ENCODE results near the gene RAP1GAP2. TPM values are rescaled to one million over a fixed set of nuclear protein-coding genes. Genes with fewer than 3 reads are reported as not detected.

RAP1GAP2 gene
- total RNA-seq, 1 experiment from 2014 or later, result 72.8 TPM

GRCh38 chr17:2949469-2950044, 153.3 kb downstream of the RAP1GAP2 start:
- Mint-ChIP-seq H3K9me3 (no peaks in the 10 kb centered on the region), H3K4me3 (no peak overlapping the region), H3K36me3 (no peaks in the 10 kb centered on the region), H3K27me3 (ENCODE audit: low read depth) (no peaks in the 10 kb centered on the region), H3K27ac (no peak overlapping the region), H3K4me1 (peaks cover 2% of the 10 kb centered on the region; the same call in 1 of the 2 replicates)
- ChIA-PET POLR2A (no interaction called here), CTCF (interaction anchor here (0.6 kb wide), 1 partner anchor 96 kb away, joined by 3 read pairs; no protein-coding TSS in a partner anchor)
- ATAC-seq (no peak), DNase-seq (ENCODE audit: low spot score) (no peak)
- TF ChIP-seq IRF1 (CRISPR knock-in tag; IDR thresholded peaks at IDR 0.05) (no peak), ZNF219 (CRISPR knock-in tag; IDR thresholded peaks at IDR 0.05; ENCODE audit: borderline replicate concordance) (no peak), ZNF281 (CRISPR knock-in tag; IDR thresholded peaks at IDR 0.05) (no peak), MLX (CRISPR knock-in tag; IDR thresholded peaks at IDR 0.05) (no peak), ZBTB21 (CRISPR knock-in tag; IDR thresholded peaks at IDR 0.05; ENCODE audit: borderline replicate concordance) (no peak), RORB (CRISPR knock-in tag; IDR thresholded peaks at IDR 0.05) (no peak), JUN (CRISPR knock-in tag; IDR thresholded peaks at IDR 0.05) (no peak), GRHL2 (CRISPR knock-in tag; IDR thresholded peaks at IDR 0.05; ENCODE audit: insufficient replicate concordance, severe bottlenecking) (no peak)

GRCh38 chr17:2950846-2951245, 154.6 kb downstream of the RAP1GAP2 start:
- Mint-ChIP-seq H3K4me1 (peaks cover 14% of the 10 kb centered on the region), H3K4me3 (no peak overlapping the region), H3K27me3 (ENCODE audit: low read depth) (no peaks in the 10 kb centered on the region), H3K36me3 (no peaks in the 10 kb centered on the region), H3K9me3 (no peaks in the 10 kb centered on the region), H3K27ac (peak overlapping the region; percentile 15; the same call in 1 of the 2 replicates)
- TF ChIP-seq ZNF138 (CRISPR knock-in tag; conservative IDR thresholded peaks at IDR 0.05) (no peak), RELA (CRISPR knock-in tag; IDR thresholded peaks at IDR 0.05; ENCODE audit: borderline replicate concordance) (no peak), ZNF423 (CRISPR knock-in tag; IDR thresholded peaks at IDR 0.05) (no peak), NR2C2 (CRISPR knock-in tag; IDR thresholded peaks at IDR 0.05) (no peak), TCF7 (CRISPR knock-in tag; IDR thresholded peaks at IDR 0.05; ENCODE audit: low read depth) (no peak), FOXP4 (CRISPR knock-in tag; IDR thresholded peaks at IDR 0.05) (no peak)
- ATAC-seq (no peak), DNase-seq (ENCODE audit: low spot score) (no peak)
- ChIA-PET CTCF (interaction anchor here (0.6 to 1.0 kb wide), 3 partner anchors 102 to 750 kb away, joined by 3 to 5 read pairs (median 3); no protein-coding TSS in a partner anchor), POLR2A (interaction anchor here (0.7 to 1.4 kb wide), 2 partner anchors 11 to 564 kb away, joined by 3 to 8 read pairs; no protein-coding TSS in a partner anchor)

- no peaks in the 10 kb centered on the region for H3K9me3 Mint-ChIP-seq
- CTCF ChIA-PET, result interaction anchor here (1.1 to 1.7 kb wide), 3 partner anchors 59 to 166 kb away, joined by 3 to 4 read pairs (median 3); no protein-coding TSS in a partner anchor
- DNase-seq (ENCODE audit: low spot score), result no peak
- no peak overlapping the region for H3K4me3 Mint-ChIP-seq
- H3K27me3 Mint-ChIP-seq (ENCODE audit: low read depth), result no peaks in the 10 kb centered on the region
- TF ChIP-seq USF2 (CRISPR knock-in tag; IDR thresholded peaks at IDR 0.05), result no peak
- no peak for TF ChIP-seq ZNF281 (CRISPR knock-in tag; IDR thresholded peaks at IDR 0.05)
- peaks cover 24% of the 10 kb centered on the region for H3K4me1 Mint-ChIP-seq
- peak overlapping the region; percentile 66 for H3K27ac Mint-ChIP-seq
- H3K36me3 Mint-ChIP-seq, result no peaks in the 10 kb centered on the region
- no peak for ATAC-seq
- POLR2A ChIA-PET, result no interaction called here
Observed at GRCh38 chr17:2952174-2952845, 156.1 kb downstream of the RAP1GAP2 start.
